Erythroblast (primary cell): Measurements from ENCODE around the gene ME3.
A peak's percentile ranks its signal among the peaks of the same experiment; 100 is the strongest.

Source experiments
- DNase-seq, 2 experiments: peaks; one replicate each; lab custom pipeline; 2025; lab: John Stamatoyannopoulos, UW
- GATA1 ChIP-seq: IDR thresholded peaks from 2 replicates; pipeline ENCODE4 v1.6.1; 2011; ENCODE audit warnings: low read depth, mild to moderate bottlenecking, control low read depth, low read length, moderate library complexity
- POLR2A ChIP-seq: IDR thresholded peaks from 2 replicates; pipeline ENCODE4 v1.6.1; 2011; ENCODE audit warnings: mild to moderate bottlenecking, low read length

The ME3 gene

GRCh38 chr11:86500500-86501140 is 171.8 kb downstream of the ME3 start:
- peak; percentile 34 to 68 for DNase-seq
- no peak for TF ChIP-seq POLR2A
- no peak for TF ChIP-seq GATA1

GRCh38 chr11:86499723-86500129 is 172.7 kb downstream of the ME3 start:
- TF ChIP-seq POLR2A (no peak), GATA1 (no peak)
- DNase-seq = peak; percentile 28 to 54

GRCh38 chr11:86497836-86498235 is 174.6 kb downstream of the ME3 start:
- DNase-seq = no peak
- TF ChIP-seq POLR2A = no peak
- no peak for TF ChIP-seq GATA1

GRCh38 chr11:86497310-86497709 is 175.1 kb downstream of the ME3 start:
- TF ChIP-seq POLR2A (no peak), GATA1 (no peak)
- DNase-seq = no peak

GRCh38 chr11:86495351-86495750 is 177.1 kb downstream of the ME3 start:
- DNase-seq = no peak
- TF ChIP-seq POLR2A = no peak

- no peak for DNase-seq
- no peak for TF ChIP-seq POLR2A
- TF ChIP-seq GATA1 = no peak
Measured at GRCh38 chr11:86492370-86493010, 179.9 kb downstream of the ME3 start.

- no peak for DNase-seq
- no peak for TF ChIP-seq POLR2A
- TF ChIP-seq GATA1 = no peak
Measured at GRCh38 chr11:86491027-86491426, 181.4 kb downstream of the ME3 start.

- DNase-seq = no peak
- TF ChIP-seq POLR2A = no peak
- no peak for TF ChIP-seq GATA1
Measured at GRCh38 chr11:86490582-86490981, 181.8 kb downstream of the ME3 start.

GRCh38 chr11:86489442-86489841 is 183.0 kb downstream of the ME3 start:
- TF ChIP-seq POLR2A (no peak), GATA1 (no peak)
- DNase-seq = no peak

- TF ChIP-seq GATA1 (no peak), POLR2A (no peak)
Measured at GRCh38 chr11:86488553-86488952, 183.9 kb downstream of the ME3 start.

GRCh38 chr11:86487671-86488070 is 184.7 kb downstream of the ME3 start:
- TF ChIP-seq POLR2A = no peak
- no peak for TF ChIP-seq GATA1
- no peak for DNase-seq

More at GRCh38 chr11:86488553-86488952, 183.9 kb downstream of the ME3 start:
- DNase-seq = no peak

- TF ChIP-seq GATA1 (no peak), POLR2A (no peak)
- DNase-seq = no peak
Measured at GRCh38 chr11:86486261-86487030, 186.0 kb downstream of the ME3 start.

- DNase-seq = no peak
- TF ChIP-seq POLR2A (no peak), GATA1 (no peak)
Measured at GRCh38 chr11:86484795-86485166, 187.6 kb downstream of the ME3 start.

GRCh38 chr11:86483940-86484794 is 188.2 kb downstream of the ME3 start:
- TF ChIP-seq POLR2A (no peak), GATA1 (no peak)
- DNase-seq = no peak
